Upper lobe of right lung (tissue), 1 donor: Measurements from ENCODE around the gene CARD19. TPM values are rescaled to one million over a fixed set of nuclear protein-coding genes. Genes with fewer than 3 reads are reported as not detected.

Experiments used
- ATAC-seq: fragments of 200-7000 bp; cut with Tn5 transposase; one replicate; pipeline ENCODE4 v1.9.1; 2020; ENCODE audit warnings: mild to moderate bottlenecking, moderate library complexity
- DNase-seq: peaks from one replicate; pipeline ENCODE4 v3.0.0-alpha.2; 2020
- H3K27ac ChIP-seq: fragments of 200-600 bp; one replicate; pipeline ENCODE4 v1.8.0; 2022
- H3K27me3 ChIP-seq: fragments of 200-600 bp; one replicate; pipeline ENCODE4 v1.8.0; 2022; ENCODE audit warnings: mild to moderate bottlenecking
- H3K36me3 ChIP-seq: fragments of 200-600 bp; one replicate; pipeline ENCODE4 v1.8.0; 2022
- H3K4me1 ChIP-seq: fragments of 200-600 bp; one replicate; pipeline ENCODE4 v1.8.0; 2022
- H3K4me3 ChIP-seq: fragments of 200-600 bp; one replicate; pipeline ENCODE4 v1.8.0; 2022; ENCODE audit warnings: mild to moderate bottlenecking
- H3K9me3 ChIP-seq: fragments of 200-600 bp; one replicate; pipeline ENCODE4 v1.8.0; 2022
- intact Hi-C: fragments of 100-400 bp; cut with DNase I; formaldehyde crosslinking; loops from one replicate; pipeline ENCODE4 v1.11.0; 2022
- total RNA-seq: library from RNA; stranded (reverse); fragmentation: NEBNext Ultra II Directional; extraction: Animal tissue kit (Norgen Biotek cat#: 25700); gene quantifications from one replicate; pipeline ENCODE4 v1.2.1, GENCODE V29; 2021
- TF ChIP-seq, protein P1 (sequence below): fragments of 200-600 bp; IDR thresholded peaks from one replicate; pipeline ENCODE4 v1.8.0; 2022; ENCODE audit warnings: antibody characterized with exemption
- donor health status: DM: no; HTN: yes; CAD: no; lungs with severe emphysema.

CARD19 gene
- total RNA-seq, 1 donor from 2014 or later, result 31.8 TPM

DNA sequence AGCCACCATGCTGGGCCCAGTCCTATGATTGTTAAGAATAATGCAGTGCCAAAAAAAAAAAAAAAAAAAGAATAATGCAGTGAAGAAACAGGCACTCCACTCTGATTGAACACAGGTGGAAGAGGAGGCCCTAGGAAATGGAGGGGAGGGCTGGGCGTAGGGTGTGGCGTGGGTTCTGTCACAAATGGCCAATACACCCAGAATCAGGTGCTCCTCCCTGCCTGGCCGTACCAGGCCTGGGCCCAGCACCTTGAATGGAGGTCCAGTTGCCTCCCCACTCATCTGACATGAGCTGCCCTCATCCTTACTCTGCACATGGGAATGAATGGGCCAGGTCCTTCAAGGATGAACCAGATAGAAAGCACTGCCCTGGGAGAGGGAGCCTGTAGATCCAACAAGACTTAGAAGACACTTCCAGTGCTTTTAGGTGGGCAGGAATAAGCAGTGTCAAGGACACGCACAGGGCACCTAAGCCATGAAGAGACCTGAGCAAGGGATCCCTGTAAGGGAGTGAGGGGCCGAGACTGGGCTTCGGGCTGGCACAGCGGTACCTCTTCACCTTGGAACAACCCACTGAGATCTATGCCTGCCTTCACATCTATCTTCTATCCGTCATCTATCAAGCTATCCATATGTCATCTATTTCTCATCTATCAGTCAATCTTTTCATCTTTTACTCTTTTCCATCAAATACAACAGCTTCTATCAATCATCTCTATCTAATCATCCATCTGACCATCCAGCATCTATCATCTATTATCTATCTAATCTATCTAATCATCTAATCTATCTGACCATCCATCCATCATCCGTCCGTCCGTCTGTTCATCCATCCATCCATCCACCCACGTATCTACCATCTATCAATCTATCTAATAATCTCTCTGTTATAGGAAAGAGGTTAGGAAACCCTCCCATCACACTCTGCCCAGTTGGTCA is 22.2 kb downstream of the CARD19 start:
- TF ChIP-seq, protein P1, sequence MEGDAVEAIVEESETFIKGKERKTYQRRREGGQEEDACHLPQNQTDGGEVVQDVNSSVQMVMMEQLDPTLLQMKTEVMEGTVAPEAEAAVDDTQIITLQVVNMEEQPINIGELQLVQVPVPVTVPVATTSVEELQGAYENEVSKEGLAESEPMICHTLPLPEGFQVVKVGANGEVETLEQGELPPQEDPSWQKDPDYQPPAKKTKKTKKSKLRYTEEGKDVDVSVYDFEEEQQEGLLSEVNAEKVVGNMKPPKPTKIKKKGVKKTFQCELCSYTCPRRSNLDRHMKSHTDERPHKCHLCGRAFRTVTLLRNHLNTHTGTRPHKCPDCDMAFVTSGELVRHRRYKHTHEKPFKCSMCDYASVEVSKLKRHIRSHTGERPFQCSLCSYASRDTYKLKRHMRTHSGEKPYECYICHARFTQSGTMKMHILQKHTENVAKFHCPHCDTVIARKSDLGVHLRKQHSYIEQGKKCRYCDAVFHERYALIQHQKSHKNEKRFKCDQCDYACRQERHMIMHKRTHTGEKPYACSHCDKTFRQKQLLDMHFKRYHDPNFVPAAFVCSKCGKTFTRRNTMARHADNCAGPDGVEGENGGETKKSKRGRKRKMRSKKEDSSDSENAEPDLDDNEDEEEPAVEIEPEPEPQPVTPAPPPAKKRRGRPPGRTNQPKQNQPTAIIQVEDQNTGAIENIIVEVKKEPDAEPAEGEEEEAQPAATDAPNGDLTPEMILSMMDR, result no peak
- peaks cover 5% of the 10 kb centered on the region for H3K36me3 ChIP-seq
- peaks cover 25% of the 10 kb centered on the region for H3K4me1 ChIP-seq
- H3K27ac ChIP-seq, result no peak overlapping the region
- H3K27me3 ChIP-seq, result no peaks in the 10 kb centered on the region
- peak; percentile 39 for DNase-seq
- intact Hi-C loops, result no loop called here
- no peak overlapping the region for H3K4me3 ChIP-seq
- no peak for ATAC-seq
- H3K9me3 ChIP-seq, result no peaks in the 10 kb centered on the region

DNA sequence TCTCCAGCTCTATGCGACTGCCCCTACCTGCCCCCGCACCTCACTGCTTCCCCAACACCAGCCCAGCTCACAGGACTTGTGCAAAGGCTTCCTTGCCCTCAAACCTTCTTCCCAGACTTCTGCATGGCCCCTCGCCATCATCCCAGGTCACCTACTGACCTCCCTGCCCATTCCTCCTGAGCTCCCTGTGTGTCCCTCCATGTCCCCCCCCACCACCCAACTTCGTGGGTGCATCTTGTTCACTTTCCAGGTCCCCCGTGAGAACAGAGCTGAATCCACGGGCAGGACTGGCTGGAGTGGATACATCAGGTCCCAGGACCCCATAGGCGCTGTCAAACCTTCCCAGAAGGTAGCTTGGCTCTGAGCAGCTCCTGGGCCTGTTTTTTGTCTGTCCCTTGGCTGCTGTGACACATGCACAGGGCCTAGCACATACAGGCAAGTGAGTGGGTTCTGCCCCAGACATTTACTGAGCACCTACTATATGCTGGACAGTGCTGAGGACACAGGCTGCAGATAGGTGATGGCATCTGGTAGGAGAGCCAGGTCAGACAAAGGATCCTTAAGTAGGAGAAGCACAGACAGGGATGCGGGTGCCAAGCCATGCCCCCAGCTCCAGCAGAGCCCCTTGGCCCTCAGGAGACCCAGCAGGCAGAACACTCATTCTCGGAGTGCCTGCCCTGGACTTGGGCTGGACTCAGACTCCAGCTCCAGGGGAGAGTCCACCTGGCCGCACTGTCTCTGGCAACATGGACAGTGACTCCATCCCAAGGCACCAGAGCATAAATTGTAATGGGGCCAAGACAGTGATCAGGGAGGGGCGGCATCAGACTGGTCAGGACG is 23.1 kb downstream of the CARD19 start:
- ATAC-seq (no peak), DNase-seq (peak; percentile 47)
- no peaks in the 10 kb centered on the region for H3K9me3 ChIP-seq
- H3K27me3 ChIP-seq, result no peaks in the 10 kb centered on the region
- TF ChIP-seq, protein P1, result no peak
- peaks cover 12% of the 10 kb centered on the region for H3K36me3 ChIP-seq
- H3K27ac ChIP-seq, result peak overlapping the region; percentile 36
- H3K4me1 ChIP-seq, result peaks cover 22% of the 10 kb centered on the region
- no peak overlapping the region for H3K4me3 ChIP-seq
- intact Hi-C loops, result no loop called here

DNA sequence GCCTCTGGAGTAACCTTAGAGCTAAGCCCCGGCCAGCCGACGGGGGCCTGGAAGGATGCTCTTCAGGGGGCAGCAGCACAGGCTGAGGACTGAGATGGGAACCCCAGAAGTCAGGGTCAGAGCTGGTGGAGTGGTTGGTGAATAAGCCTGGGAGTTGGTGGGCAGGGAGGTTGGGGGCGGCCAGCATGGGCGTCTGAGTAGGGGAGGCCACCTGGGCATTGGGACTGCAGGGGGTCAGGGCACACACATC is 23.6 kb downstream of the CARD19 start:
- TF ChIP-seq, protein P1, result no peak
- H3K27me3 ChIP-seq, result no peaks in the 10 kb centered on the region
- H3K9me3 ChIP-seq, result no peaks in the 10 kb centered on the region
- peaks cover 18% of the 10 kb centered on the region for H3K36me3 ChIP-seq
- intact Hi-C loops, result no loop called here
- H3K4me1 ChIP-seq, result peaks cover 22% of the 10 kb centered on the region
- DNase-seq, result no peak
- H3K4me3 ChIP-seq, result no peak overlapping the region
- ATAC-seq, result no peak
- peak overlapping the region; percentile 36 for H3K27ac ChIP-seq

DNA sequence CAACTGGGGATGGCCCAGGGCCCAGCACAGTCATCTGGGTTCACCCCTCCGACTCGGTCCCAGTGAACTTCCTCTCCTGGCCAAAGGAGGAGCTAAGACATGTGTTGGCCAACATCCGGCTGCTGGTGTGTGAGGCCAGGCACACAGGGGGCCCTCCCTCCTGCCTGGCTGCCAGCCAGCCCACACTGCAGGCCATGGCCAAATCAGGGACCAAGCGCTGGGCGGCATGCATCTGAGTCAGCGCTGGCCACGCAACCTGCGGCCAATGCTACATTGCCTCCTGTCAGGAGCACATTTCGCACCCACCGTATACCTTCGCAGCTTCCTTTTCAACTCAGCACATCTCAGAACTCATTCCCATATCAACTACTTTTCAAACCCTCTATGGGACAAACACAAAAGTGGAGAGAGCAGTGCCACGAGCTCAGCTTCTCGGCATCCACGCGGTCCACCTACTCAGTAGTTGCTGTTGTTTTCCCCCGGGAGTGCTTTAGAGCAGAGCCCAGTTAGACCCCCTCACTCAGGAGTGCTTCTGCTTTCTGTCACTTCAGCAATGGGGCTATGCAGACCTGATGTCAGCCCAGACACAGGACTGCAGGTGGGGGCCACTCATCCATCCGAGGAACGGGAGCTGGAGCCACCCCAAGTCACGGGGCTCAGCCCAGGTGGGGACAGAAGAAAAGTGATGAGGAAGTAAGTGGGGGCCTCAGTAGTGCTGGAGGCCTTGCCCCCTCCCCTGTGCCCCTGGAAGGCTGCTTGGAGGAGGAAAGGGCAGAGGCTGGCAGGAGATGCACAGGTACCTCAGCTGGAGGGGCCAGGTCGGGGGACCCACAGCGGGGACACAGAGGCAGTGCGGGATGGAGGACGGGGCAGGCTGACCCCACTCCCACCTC is 24.2 kb downstream of the CARD19 start:
- no peaks in the 10 kb centered on the region for H3K9me3 ChIP-seq
- H3K27me3 ChIP-seq, result no peaks in the 10 kb centered on the region
- DNase-seq, result peak; percentile 97
- peak; percentile 92 for ATAC-seq
- intact Hi-C loops, result no loop called here
- TF ChIP-seq, protein P1, result peak; percentile 44
- H3K4me3 ChIP-seq, result no peak overlapping the region
- H3K27ac ChIP-seq, result peak overlapping the region; percentile 30
- H3K4me1 ChIP-seq, result peaks cover 22% of the 10 kb centered on the region
- H3K36me3 ChIP-seq, result peaks cover 23% of the 10 kb centered on the region

DNA sequence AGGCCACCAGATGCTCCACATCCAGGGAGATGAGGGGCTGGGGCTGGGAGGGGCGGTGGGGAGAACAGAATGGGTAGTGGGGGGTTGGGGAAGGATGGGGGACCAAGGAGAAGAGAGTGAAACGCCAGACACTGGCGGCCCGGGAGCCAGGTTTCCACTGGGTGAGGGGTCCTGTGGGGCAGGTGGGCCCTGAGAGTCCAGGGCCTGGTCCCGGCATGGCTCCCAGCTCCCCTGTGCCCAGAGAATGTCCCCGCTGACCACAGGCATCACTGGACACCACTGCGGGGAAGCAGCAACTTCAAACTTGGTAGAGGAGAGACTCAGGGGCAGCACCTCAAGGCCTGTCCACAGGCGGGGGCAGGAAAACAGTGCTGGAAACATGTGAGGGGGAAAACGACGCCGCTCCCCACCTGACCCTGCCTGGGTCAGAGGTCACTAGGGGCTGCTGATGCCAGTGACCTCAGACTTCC is 24.9 kb downstream of the CARD19 start:
- no peak overlapping the region for H3K4me3 ChIP-seq
- DNase-seq (no peak), ATAC-seq (no peak)
- TF ChIP-seq, protein P1, result no peak
- intact Hi-C loops, result no loop called here
- H3K4me1 ChIP-seq, result peaks cover 22% of the 10 kb centered on the region
- H3K27ac ChIP-seq, result no peak overlapping the region
- H3K9me3 ChIP-seq, result no peaks in the 10 kb centered on the region
- peaks cover 28% of the 10 kb centered on the region for H3K36me3 ChIP-seq
- H3K27me3 ChIP-seq, result no peaks in the 10 kb centered on the region
